GM23338 (cell line): ENCODE data around the gene PRR29. TPM values are rescaled to one million over a fixed set of nuclear protein-coding genes. Genes with fewer than 3 reads are reported as not detected.

Experiments used
- ATAC-seq: fragments of 200-7000 bp; cut with Tn5 transposase; 3 replicates; pipeline ENCODE4 v1.9.1; 2020
- DNase-seq: peaks from one replicate; pipeline ENCODE4 v3.0.0-alpha.2; 2015; ENCODE audit warnings: low spot score
- H2AFZ ChIP-seq: fragments of 200-600 bp; sonication (generic); 2 replicates; pipeline ENCODE4 v1.8.0; 2016; ENCODE audit warnings: antibody characterized with exemption, mild to moderate bottlenecking, moderate library complexity
- H3F3A ChIP-seq: fragments of 200-600 bp; sonication (generic); replicated peaks from 2 replicates; pipeline ENCODE4 v1.8.0; 2017; ENCODE audit warnings: antibody characterized with exemption, mixed run types, low read depth
- H3K27ac ChIP-seq: fragments of 200-600 bp; sonication (generic); 2 replicates; pipeline ENCODE4 v1.6.1; 2016; ENCODE audit warnings: low read depth
- H3K27me3 ChIP-seq: fragments of 200-600 bp; sonication (generic); 2 replicates; pipeline ENCODE4 v1.8.0; 2016; ENCODE audit warnings: mild to moderate bottlenecking, mixed run types, moderate library complexity; ENCODE audit not compliant: insufficient read depth
- H3K36me3 ChIP-seq: fragments of 200-600 bp; sonication (generic); 2 replicates; pipeline ENCODE4 v1.8.0; 2016; ENCODE audit warnings: mild to moderate bottlenecking; ENCODE audit not compliant: insufficient read depth
- H3K4me1 ChIP-seq: fragments of 200-600 bp; sonication (generic); 2 replicates; pipeline ENCODE4 v1.8.0; 2016; ENCODE audit warnings: mild to moderate bottlenecking, moderate library complexity; ENCODE audit not compliant: insufficient read depth
- H3K4me2 ChIP-seq: fragments of 200-600 bp; sonication (generic); 2 replicates; pipeline ENCODE4 v1.7.1; 2017; ENCODE audit warnings: mixed run types
- H3K4me3 ChIP-seq: fragments of 200-600 bp; sonication (generic); 2 replicates; pipeline ENCODE4 v1.6.1; 2016; ENCODE audit warnings: mixed run types
- H3K79me2 ChIP-seq: fragments of 200-600 bp; sonication (generic); replicated peaks from 2 replicates; pipeline ENCODE4 v1.8.0; 2017; ENCODE audit warnings: mild to moderate bottlenecking; ENCODE audit not compliant: insufficient read depth
- H3K9me2 ChIP-seq: fragments of 200-600 bp; sonication (generic); 2 replicates; pipeline ENCODE4 v1.8.0; 2017; ENCODE audit not compliant: insufficient read depth
- H4K20me1 ChIP-seq: fragments of 200-600 bp; sonication (generic); replicated peaks from 2 replicates; pipeline ENCODE4 v1.8.0; 2017; ENCODE audit warnings: mild to moderate bottlenecking; ENCODE audit not compliant: insufficient read depth
- H3K27ac Mint-ChIP-seq: 2 replicates; pipeline ENCODE4 v1.8.0; 2020; ENCODE audit warnings: inconsistent platforms, mild to moderate bottlenecking, moderate library complexity, mixed read lengths
- H3K27me3 Mint-ChIP-seq: 3 replicates; pipeline ENCODE4 v1.8.0; 2022; ENCODE audit warnings: low read depth, mild to moderate bottlenecking, moderate library complexity, mixed read lengths, inconsistent platforms; ENCODE audit not compliant: insufficient read depth, poor library complexity
- H3K36me3 Mint-ChIP-seq: 3 replicates; pipeline ENCODE4 v1.8.0; 2021; ENCODE audit warnings: low read depth, mild to moderate bottlenecking, inconsistent platforms, moderate library complexity, mixed read lengths
- H3K4me1 Mint-ChIP-seq: 3 replicates; pipeline ENCODE4 v1.8.0; 2020; ENCODE audit warnings: mild to moderate bottlenecking, inconsistent platforms, mixed read lengths
- H3K4me3 Mint-ChIP-seq: 3 replicates; pipeline ENCODE4 v1.8.0; 2021; ENCODE audit warnings: moderate library complexity, mild to moderate bottlenecking, inconsistent platforms, mixed read lengths
- H3K9me3 Mint-ChIP-seq: 3 replicates; pipeline ENCODE4 v1.8.0; 2020; ENCODE audit warnings: moderate library complexity, mild to moderate bottlenecking, inconsistent platforms, mixed read lengths
- CTCF ChIP-seq, 2 experiments: fragments of 200-600 bp in 1 of 2; sonication (generic) in 1 of 2; conservative IDR thresholded peaks; 2 replicates each; pipeline versions ENCODE4 v1.5.1 to v1.6.1; 2016 to 2017; ENCODE audit warnings: antibody characterized with exemption in 2 of 2, low read depth in 2 of 2, mild to moderate bottlenecking in 2 of 2, moderate library complexity in 1 of 2
- ETS1 ChIP-seq: IDR thresholded peaks from 2 replicates; pipeline ENCODE4 v1.6.1; 2016; ENCODE audit warnings: antibody characterized with exemption
- EZH2 ChIP-seq: fragments of 200-600 bp; sonication (generic); IDR thresholded peaks from one replicate; pipeline ENCODE4 v1.8.0; 2017; ENCODE audit warnings: antibody characterized with exemption, mild to moderate bottlenecking, low read depth; ENCODE audit not compliant: unreplicated experiment
- JUNB ChIP-seq: IDR thresholded peaks from one replicate; pipeline ENCODE4 v1.6.1; 2016; ENCODE audit warnings: antibody characterized with exemption; ENCODE audit not compliant: unreplicated experiment
- NANOG ChIP-seq: IDR thresholded peaks from 2 replicates; pipeline ENCODE4 v1.6.1; 2016; ENCODE audit warnings: antibody characterized with exemption, borderline replicate concordance
- STAT1 ChIP-seq: IDR thresholded peaks from one replicate; pipeline ENCODE4 v1.6.1; 2016; ENCODE audit warnings: antibody characterized with exemption; ENCODE audit not compliant: unreplicated experiment
- ZNF114 ChIP-seq: fragments of 250-450 bp; sonication (Bioruptor Pico); IDR thresholded peaks from 2 replicates; pipeline ENCODE4 v1.5.0; 2020; ENCODE audit warnings: mild to moderate bottlenecking, moderate library complexity
- ZNF331 ChIP-seq: fragments of 250-450 bp; sonication (Bioruptor Pico); IDR thresholded peaks from 2 replicates; pipeline ENCODE4 v1.5.0; 2020; ENCODE audit warnings: low read depth, mild to moderate bottlenecking, moderate library complexity
- polyA plus RNA-seq: library from polyadenylated mRNA; unstranded; fragments of >200 nt; fragmentation: Nextera tagmentation; extraction: Ambion mirVana; gene quantifications from 2 replicates; pipeline ENCODE4 v1.2.1, GENCODE V29; 2016
- total RNA-seq: library from RNA; depleted of rRNA; stranded (reverse); fragments of >200 nt; shearing (Covaris generic); gene quantifications from 2 replicates; pipeline ENCODE4 v1.2.3, GENCODE V29; 2014
- TF ChIP-seq, protein P1 (sequence below): IDR thresholded peaks from one replicate; pipeline ENCODE4 v1.6.1; 2018; ENCODE audit warnings: antibody characterized with exemption; ENCODE audit not compliant: unreplicated experiment

Gene PRR29
- total and polyA plus RNA-seq, 2 experiments from 2014 or later = 0.24 to 1.3 TPM

GRCh38 chr17:64028874-64029464 is 30.8 kb downstream of the PRR29 start:
- TF ChIP-seq STAT1 = no peak
- no peak for TF ChIP-seq ETS1
- TF ChIP-seq CTCF (conservative IDR thresholded peaks at IDR 0.05; ENCODE audit: low read depth in 2 of 2) = peak; percentile 75 to 77
- TF ChIP-seq NANOG = no peak
- no peak for TF ChIP-seq EZH2
- TF ChIP-seq ZNF331 = no peak
- no peak for TF ChIP-seq JUNB
- TF ChIP-seq, protein P1, sequence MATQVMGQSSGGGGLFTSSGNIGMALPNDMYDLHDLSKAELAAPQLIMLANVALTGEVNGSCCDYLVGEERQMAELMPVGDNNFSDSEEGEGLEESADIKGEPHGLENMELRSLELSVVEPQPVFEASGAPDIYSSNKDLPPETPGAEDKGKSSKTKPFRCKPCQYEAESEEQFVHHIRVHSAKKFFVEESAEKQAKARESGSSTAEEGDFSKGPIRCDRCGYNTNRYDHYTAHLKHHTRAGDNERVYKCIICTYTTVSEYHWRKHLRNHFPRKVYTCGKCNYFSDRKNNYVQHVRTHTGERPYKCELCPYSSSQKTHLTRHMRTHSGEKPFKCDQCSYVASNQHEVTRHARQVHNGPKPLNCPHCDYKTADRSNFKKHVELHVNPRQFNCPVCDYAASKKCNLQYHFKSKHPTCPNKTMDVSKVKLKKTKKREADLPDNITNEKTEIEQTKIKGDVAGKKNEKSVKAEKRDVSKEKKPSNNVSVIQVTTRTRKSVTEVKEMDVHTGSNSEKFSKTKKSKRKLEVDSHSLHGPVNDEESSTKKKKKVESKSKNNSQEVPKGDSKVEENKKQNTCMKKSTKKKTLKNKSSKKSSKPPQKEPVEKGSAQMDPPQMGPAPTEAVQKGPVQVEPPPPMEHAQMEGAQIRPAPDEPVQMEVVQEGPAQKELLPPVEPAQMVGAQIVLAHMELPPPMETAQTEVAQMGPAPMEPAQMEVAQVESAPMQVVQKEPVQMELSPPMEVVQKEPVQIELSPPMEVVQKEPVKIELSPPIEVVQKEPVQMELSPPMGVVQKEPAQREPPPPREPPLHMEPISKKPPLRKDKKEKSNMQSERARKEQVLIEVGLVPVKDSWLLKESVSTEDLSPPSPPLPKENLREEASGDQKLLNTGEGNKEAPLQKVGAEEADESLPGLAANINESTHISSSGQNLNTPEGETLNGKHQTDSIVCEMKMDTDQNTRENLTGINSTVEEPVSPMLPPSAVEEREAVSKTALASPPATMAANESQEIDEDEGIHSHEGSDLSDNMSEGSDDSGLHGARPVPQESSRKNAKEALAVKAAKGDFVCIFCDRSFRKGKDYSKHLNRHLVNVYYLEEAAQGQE = no peak
- TF ChIP-seq ZNF114 (CRISPR knock-in tag) = no peak
- peaks cover 9% of the 10 kb centered on the region for H3K27me3 Mint-ChIP-seq
- H3K4me2 ChIP-seq = no peak overlapping the region
- H3K9me3 Mint-ChIP-seq = no peaks in the 10 kb centered on the region; the same call in 2 of the 3 replicates
- peak; percentile 82 for DNase-seq
- H3K4me1 ChIP-seq = no peaks in the 10 kb centered on the region
- no peak overlapping the region for H3K27ac Mint-ChIP-seq
- no peaks in the 10 kb centered on the region for H3K36me3 ChIP-seq
- no peak overlapping the region for H3K27ac ChIP-seq
- ATAC-seq = peak; percentile 62
- H3K27me3 ChIP-seq = 0 out of 2 replicates have a peak, but pooled peaks cover 4% of the 10 kb centered on the region
- no peaks in the 10 kb centered on the region for H3K36me3 Mint-ChIP-seq
- no peak overlapping the region for H3K4me3 ChIP-seq
- H3F3A ChIP-seq = no peaks in the 10 kb centered on the region
- H4K20me1 ChIP-seq = no peaks in the 10 kb centered on the region
- H3K4me1 Mint-ChIP-seq = peaks cover 4% of the 10 kb centered on the region
- no peak overlapping the region for H3K4me3 Mint-ChIP-seq
- H3K79me2 ChIP-seq = no peaks in the 10 kb centered on the region
- H2AFZ ChIP-seq = no peak overlapping the region
- H3K9me2 ChIP-seq = no peaks in the 10 kb centered on the region

GRCh38 chr17:64032081-64032480 is 33.9 kb downstream of the PRR29 start:
- no peak for ATAC-seq
- H3K4me2 ChIP-seq = no peak overlapping the region
- TF ChIP-seq EZH2 = no peak
- no peak for TF ChIP-seq CTCF (conservative IDR thresholded peaks at IDR 0.05; ENCODE audit: low read depth in 2 of 2)
- no peak for TF ChIP-seq NANOG
- no peak for TF ChIP-seq ETS1
- TF ChIP-seq, protein P1 = no peak
- no peak for TF ChIP-seq JUNB

More at GRCh38 chr17:64032081-64032480, 33.9 kb downstream of the PRR29 start:
- Histone ChIP-seq H3K4me3 (no peak overlapping the region), H3F3A (no peaks in the 10 kb centered on the region), H3K36me3 (no peaks in the 10 kb centered on the region), H3K4me1 (no peaks in the 10 kb centered on the region), H3K9me2 (no peaks in the 10 kb centered on the region), H3K27me3 (no peaks in the 10 kb centered on the region), H3K27ac (no peak overlapping the region), H2AFZ (no peak overlapping the region), H3K79me2 (no peaks in the 10 kb centered on the region), H4K20me1 (no peaks in the 10 kb centered on the region; the same call in 1 of the 2 replicates)
- no peaks in the 10 kb centered on the region for H3K36me3 Mint-ChIP-seq
- H3K9me3 Mint-ChIP-seq = no peaks in the 10 kb centered on the region; the same call in 2 of the 3 replicates
- H3K4me1 Mint-ChIP-seq = peaks cover 4% of the 10 kb centered on the region; the same call in 2 of the 3 replicates
- H3K4me3 Mint-ChIP-seq = no peak overlapping the region
- no peak overlapping the region for H3K27ac Mint-ChIP-seq
- DNase-seq = no peak
- H3K27me3 Mint-ChIP-seq = peaks cover 3% of the 10 kb centered on the region
